Neural crest cell (in vitro differentiated cells): ENCODE measurements around the gene SNX24. TPM values are rescaled to one million over a fixed set of nuclear protein-coding genes. Genes with fewer than 3 reads are reported as not detected.

Source experiments
- DNase-seq: peaks from one replicate; pipeline ENCODE4 v3.0.0; 2021; ENCODE audit warnings: low read depth, mixed read lengths, low spot score
- H3K27ac Mint-ChIP-seq: one replicate; pipeline ENCODE4 v1.8.0; 2021; ENCODE audit warnings: mild to moderate bottlenecking, mixed read lengths; ENCODE audit not compliant: unreplicated experiment
- H3K27me3 Mint-ChIP-seq: 2 replicates; pipeline ENCODE4 v1.8.0; 2021; ENCODE audit warnings: low read depth, mild to moderate bottlenecking, mixed read lengths
- H3K36me3 Mint-ChIP-seq: 2 replicates; pipeline ENCODE4 v1.8.0; 2021; ENCODE audit warnings: low read depth, mild to moderate bottlenecking, mixed read lengths
- H3K4me1 Mint-ChIP-seq: 2 replicates; pipeline ENCODE4 v1.8.0; 2021; ENCODE audit warnings: mixed read lengths
- H3K4me3 Mint-ChIP-seq: one replicate; pipeline ENCODE4 v1.8.0; 2021; ENCODE audit warnings: mild to moderate bottlenecking, mixed read lengths
- H3K9me3 Mint-ChIP-seq: 2 replicates; pipeline ENCODE4 v1.8.0; 2021; ENCODE audit warnings: mixed read lengths
- total RNA-seq: library from RNA; stranded (reverse); gene quantifications from 2 replicates; pipeline ENCODE4 v1.2.1, GENCODE V29; 2021
- TF ChIP-seq, protein P1 (sequence below): fragments of 200-600 bp; sonication (generic); conservative IDR thresholded peaks from 2 replicates; pipeline ENCODE4 v1.5.0; 2021; ENCODE audit warnings: antibody characterized with exemption, mild to moderate bottlenecking

SNX24 gene
- total RNA-seq, 1 donor from 2014 or later = 19.7 TPM

- Mint-ChIP-seq H3K36me3 (peaks cover 2% of the 10 kb centered on the region), H3K4me3 (no peak overlapping the region), H3K4me1 (no peaks in the 10 kb centered on the region), H3K9me3 (no peaks in the 10 kb centered on the region), H3K27me3 (no peaks in the 10 kb centered on the region), H3K27ac (no peak overlapping the region)
- TF ChIP-seq, protein P1, sequence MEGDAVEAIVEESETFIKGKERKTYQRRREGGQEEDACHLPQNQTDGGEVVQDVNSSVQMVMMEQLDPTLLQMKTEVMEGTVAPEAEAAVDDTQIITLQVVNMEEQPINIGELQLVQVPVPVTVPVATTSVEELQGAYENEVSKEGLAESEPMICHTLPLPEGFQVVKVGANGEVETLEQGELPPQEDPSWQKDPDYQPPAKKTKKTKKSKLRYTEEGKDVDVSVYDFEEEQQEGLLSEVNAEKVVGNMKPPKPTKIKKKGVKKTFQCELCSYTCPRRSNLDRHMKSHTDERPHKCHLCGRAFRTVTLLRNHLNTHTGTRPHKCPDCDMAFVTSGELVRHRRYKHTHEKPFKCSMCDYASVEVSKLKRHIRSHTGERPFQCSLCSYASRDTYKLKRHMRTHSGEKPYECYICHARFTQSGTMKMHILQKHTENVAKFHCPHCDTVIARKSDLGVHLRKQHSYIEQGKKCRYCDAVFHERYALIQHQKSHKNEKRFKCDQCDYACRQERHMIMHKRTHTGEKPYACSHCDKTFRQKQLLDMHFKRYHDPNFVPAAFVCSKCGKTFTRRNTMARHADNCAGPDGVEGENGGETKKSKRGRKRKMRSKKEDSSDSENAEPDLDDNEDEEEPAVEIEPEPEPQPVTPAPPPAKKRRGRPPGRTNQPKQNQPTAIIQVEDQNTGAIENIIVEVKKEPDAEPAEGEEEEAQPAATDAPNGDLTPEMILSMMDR = no peak
- no peak for DNase-seq
These were observed 139.7 kb downstream of the SNX24 start for GRCh38 chr5:122985006-122985700.

GRCh38 chr5:122985954-122986721 lies 140.7 kb downstream of the SNX24 start:
- no peak for DNase-seq
- Mint-ChIP-seq H3K4me1 (no peaks in the 10 kb centered on the region), H3K27ac (no peak overlapping the region), H3K9me3 (no peaks in the 10 kb centered on the region), H3K36me3 (peaks cover 2% of the 10 kb centered on the region), H3K27me3 (no peaks in the 10 kb centered on the region), H3K4me3 (no peak overlapping the region)
- TF ChIP-seq, protein P1 = no peak

DNA sequence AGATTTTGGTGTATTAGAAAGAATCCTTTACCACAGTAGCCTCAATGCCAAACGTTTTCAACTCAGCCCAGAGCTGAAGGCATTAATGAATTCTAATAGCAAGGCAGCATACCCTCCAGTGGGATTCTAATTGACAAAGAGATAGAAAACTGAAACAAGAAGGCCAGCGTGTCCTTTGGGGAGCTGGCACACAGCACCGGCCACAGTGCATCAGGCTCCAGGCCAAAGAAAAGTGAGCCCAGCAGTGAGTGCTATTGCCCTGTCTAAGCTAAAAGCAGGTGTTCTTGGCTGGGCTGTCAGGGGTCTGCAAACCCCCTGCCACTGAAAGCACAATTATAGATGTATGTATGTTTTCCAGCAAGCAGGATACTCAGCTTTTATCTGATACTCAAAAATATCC lies 150.7 kb downstream of the SNX24 start:
- H3K9me3 Mint-ChIP-seq = no peaks in the 10 kb centered on the region
- TF ChIP-seq, protein P1 = no peak
- H3K4me3 Mint-ChIP-seq = no peak overlapping the region
- H3K27me3 Mint-ChIP-seq = no peaks in the 10 kb centered on the region
- H3K4me1 Mint-ChIP-seq = peaks cover 12% of the 10 kb centered on the region
- no peak overlapping the region for H3K27ac Mint-ChIP-seq
- no peak for DNase-seq
- no peaks in the 10 kb centered on the region for H3K36me3 Mint-ChIP-seq

DNA sequence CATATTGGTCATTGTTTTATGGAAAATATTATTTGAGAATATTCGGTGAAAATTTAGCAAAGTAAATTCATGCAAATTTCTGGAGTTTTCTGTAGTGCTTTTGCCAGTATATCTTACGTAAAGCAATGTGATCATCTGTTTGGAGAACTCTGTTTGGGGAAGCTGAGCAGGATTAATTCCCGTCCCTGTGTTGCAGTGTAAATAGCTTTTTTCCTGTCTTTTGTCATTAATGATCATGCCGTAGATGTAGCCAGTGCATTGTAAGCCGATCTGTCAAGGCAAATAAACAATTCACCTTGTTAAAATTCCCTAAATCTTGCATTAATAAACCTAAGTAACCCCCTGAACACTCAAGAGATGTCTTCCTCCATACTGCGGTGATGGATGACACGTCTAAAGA lies 151.9 kb downstream of the SNX24 start:
- H3K4me3 Mint-ChIP-seq = no peak overlapping the region
- TF ChIP-seq, protein P1 = no peak
- no peak for DNase-seq
- H3K27me3 Mint-ChIP-seq = no peaks in the 10 kb centered on the region
- peaks cover 12% of the 10 kb centered on the region for H3K4me1 Mint-ChIP-seq
- H3K9me3 Mint-ChIP-seq = no peaks in the 10 kb centered on the region
- H3K36me3 Mint-ChIP-seq = peaks cover 2% of the 10 kb centered on the region
- no peak overlapping the region for H3K27ac Mint-ChIP-seq

GRCh38 chr5:122999947-123000563 lies 154.6 kb downstream of the SNX24 start:
- Mint-ChIP-seq H3K27ac (no peak overlapping the region), H3K36me3 (peaks cover 9% of the 10 kb centered on the region), H3K27me3 (no peaks in the 10 kb centered on the region), H3K4me3 (no peak overlapping the region), H3K4me1 (peaks cover 7% of the 10 kb centered on the region), H3K9me3 (no peaks in the 10 kb centered on the region)
- TF ChIP-seq, protein P1 = peak; percentile 69
- peak; percentile 40 for DNase-seq
